D721Med (cell line): ENCODE results near the gene ITGA11.

Experiments used
- DNase-seq: peaks from one replicate; pipeline ENCODE4 v3.0.0; 2011; ENCODE audit warnings: low spot score; ENCODE audit not compliant: insufficient read length
- FAIRE-seq: peaks from 2 replicates; lab custom pipeline; 2011; peaks lifted over from hg19 to GRCh38; lab: Jason Lieb, UNC
- CTCF ChIP-seq: IDR thresholded peaks from 2 replicates; pipeline ENCODE4 v1.5.1; 2012; ENCODE audit warnings: mild to moderate bottlenecking, control low read depth; ENCODE audit not compliant: insufficient read depth; ENCODE audit errors: missing control alignments

The ITGA11 gene

GRCh38 chr15:68295014-68295805 is 136.8 kb downstream of the ITGA11 start:
- DNase-seq, result no peak
- no peak for FAIRE-seq
- no peak for TF ChIP-seq CTCF

- DNase-seq (no peak), FAIRE-seq (no peak)
- no peak for TF ChIP-seq CTCF
These were observed 139.0 kb downstream of the ITGA11 start for GRCh38 chr15:68292967-68293366.

- DNase-seq, result no peak
- no peak for TF ChIP-seq CTCF
- FAIRE-seq, result no peak
These were observed 139.7 kb downstream of the ITGA11 start for GRCh38 chr15:68292157-68292781.

GRCh38 chr15:68290715-68291114 is 141.2 kb downstream of the ITGA11 start:
- no peak for TF ChIP-seq CTCF
- no peak for FAIRE-seq

GRCh38 chr15:68289621-68290352 is 142.2 kb downstream of the ITGA11 start:
- FAIRE-seq, result no peak
- no peak for DNase-seq
- TF ChIP-seq CTCF, result no peak

More at GRCh38 chr15:68290715-68291114, 141.2 kb downstream of the ITGA11 start:
- DNase-seq, result no peak

- DNase-seq, result no peak
- FAIRE-seq, result no peak
- no peak for TF ChIP-seq CTCF
These were observed 142.9 kb downstream of the ITGA11 start for GRCh38 chr15:68289057-68289456.
